ENCODE results near the gene ELP1. TPM values are rescaled to one million over a fixed set of nuclear protein-coding genes. Genes with fewer than 3 reads are reported as not detected.

Gene ELP1
- total RNA-seq, 4 donors from 2014 or later: 9.4 to 24.3 (median 13.5) TPM

DNA sequence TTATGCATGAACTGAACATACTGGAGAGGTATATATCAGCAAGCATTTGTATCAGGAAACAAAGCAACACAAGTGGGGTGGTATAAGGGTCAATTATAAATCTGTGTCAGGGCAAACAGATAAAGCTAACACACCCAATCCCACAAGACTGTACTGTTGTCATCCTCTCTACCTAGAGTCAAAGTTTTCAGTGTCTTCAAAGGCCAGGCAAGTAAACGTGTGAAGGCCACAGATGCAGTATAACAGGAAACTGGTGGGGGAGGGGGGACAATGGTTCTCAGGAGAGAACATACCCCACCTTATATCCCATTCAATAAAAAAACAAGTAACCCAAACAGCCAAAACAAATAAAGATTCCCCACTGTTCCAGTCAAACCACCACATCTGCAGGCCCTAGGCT is 22.1 kb downstream of the ELP1 start:
- no peaks in the 10 kb centered on the region for H3K9me3 ChIP-seq
- ATAC-seq (no peak), DNase-seq (no peak)
- H3K4me1 ChIP-seq: no peaks in the 10 kb centered on the region
- H3K27ac ChIP-seq: no peak overlapping the region
- no peak overlapping the region for H3K4me3 ChIP-seq
- H3K36me3 ChIP-seq: peaks cover 4 to 94% of the 10 kb centered on the region in 2 donors
- intact Hi-C loops (cut with DNase I; ENCODE audit: low total_unique reads) (no loop called here), in situ Hi-C loops (cut with MboI; ENCODE audit: low sequenced_read_pairs in 4 of 4) (no loop called here)
- TF ChIP-seq POLR2A (IDR thresholded peaks at IDR 0.05): no peak
- TF ChIP-seq, protein P1, sequence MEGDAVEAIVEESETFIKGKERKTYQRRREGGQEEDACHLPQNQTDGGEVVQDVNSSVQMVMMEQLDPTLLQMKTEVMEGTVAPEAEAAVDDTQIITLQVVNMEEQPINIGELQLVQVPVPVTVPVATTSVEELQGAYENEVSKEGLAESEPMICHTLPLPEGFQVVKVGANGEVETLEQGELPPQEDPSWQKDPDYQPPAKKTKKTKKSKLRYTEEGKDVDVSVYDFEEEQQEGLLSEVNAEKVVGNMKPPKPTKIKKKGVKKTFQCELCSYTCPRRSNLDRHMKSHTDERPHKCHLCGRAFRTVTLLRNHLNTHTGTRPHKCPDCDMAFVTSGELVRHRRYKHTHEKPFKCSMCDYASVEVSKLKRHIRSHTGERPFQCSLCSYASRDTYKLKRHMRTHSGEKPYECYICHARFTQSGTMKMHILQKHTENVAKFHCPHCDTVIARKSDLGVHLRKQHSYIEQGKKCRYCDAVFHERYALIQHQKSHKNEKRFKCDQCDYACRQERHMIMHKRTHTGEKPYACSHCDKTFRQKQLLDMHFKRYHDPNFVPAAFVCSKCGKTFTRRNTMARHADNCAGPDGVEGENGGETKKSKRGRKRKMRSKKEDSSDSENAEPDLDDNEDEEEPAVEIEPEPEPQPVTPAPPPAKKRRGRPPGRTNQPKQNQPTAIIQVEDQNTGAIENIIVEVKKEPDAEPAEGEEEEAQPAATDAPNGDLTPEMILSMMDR (IDR thresholded peaks at IDR 0.05 in 4 of 5, conservative IDR thresholded peaks at IDR 0.05 in 1 of 5): no peak
- H3K27me3 ChIP-seq: no peaks in the 10 kb centered on the region

DNA sequence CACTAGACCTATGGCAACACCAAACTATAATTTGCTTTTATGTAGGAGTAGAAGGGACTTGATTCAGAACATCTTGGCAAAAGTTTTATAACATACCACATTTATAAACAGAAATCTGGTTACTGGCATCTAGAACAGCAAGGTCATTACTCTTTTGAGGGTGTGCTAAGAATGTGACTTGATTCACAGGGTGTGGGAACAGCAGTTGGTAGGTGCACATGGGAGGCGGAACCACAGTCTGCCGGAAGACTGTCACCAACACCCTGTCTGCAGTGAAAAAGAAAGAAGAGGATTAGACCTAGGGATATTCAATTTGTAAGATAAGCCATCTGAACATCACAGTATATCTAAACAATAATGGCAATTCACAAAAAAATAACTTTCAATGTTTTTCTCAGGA is 23.0 kb downstream of the ELP1 start:
- TF ChIP-seq, protein P1 (IDR thresholded peaks at IDR 0.05 in 4 of 5, conservative IDR thresholded peaks at IDR 0.05 in 1 of 5): no peak
- no peak for TF ChIP-seq POLR2A (IDR thresholded peaks at IDR 0.05)
- no peaks in the 10 kb centered on the region for H3K27me3 ChIP-seq
- no peak overlapping the region for H3K4me3 ChIP-seq
- no peak overlapping the region for H3K27ac ChIP-seq
- no peaks in the 10 kb centered on the region for H3K4me1 ChIP-seq
- no peaks in the 10 kb centered on the region for H3K9me3 ChIP-seq
- intact Hi-C loops (cut with DNase I; ENCODE audit: low total_unique reads) (no loop called here), in situ Hi-C loops (cut with MboI; ENCODE audit: low sequenced_read_pairs in 4 of 4) (no loop called here)
- ATAC-seq (no peak), DNase-seq (no peak)
- H3K36me3 ChIP-seq: peaks cover 4 to 94% of the 10 kb centered on the region in 2 donors

DNA sequence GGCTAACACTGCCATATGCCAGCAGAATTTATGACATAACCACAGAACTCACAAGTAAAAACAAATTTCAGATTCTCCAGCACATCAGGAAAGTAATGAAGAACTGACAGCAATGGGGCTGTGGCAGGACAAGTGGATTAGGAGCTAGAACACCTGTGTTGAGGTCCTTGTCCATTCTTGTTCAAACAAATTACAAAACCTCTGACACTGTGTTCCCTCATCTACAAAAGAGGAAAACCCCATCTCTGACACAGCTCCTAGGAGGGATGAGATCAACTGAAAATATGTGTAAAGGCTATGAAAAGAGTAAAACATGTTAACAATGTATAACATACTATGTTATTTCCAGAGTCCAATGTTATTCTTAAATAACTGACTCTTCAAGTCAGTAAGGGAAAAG is 23.5 kb downstream of the ELP1 start:
- intact Hi-C loops (cut with DNase I; ENCODE audit: low total_unique reads): no loop called here
- in situ Hi-C loops (cut with MboI; ENCODE audit: low sequenced_read_pairs in 4 of 4): no loop called here

DNA sequence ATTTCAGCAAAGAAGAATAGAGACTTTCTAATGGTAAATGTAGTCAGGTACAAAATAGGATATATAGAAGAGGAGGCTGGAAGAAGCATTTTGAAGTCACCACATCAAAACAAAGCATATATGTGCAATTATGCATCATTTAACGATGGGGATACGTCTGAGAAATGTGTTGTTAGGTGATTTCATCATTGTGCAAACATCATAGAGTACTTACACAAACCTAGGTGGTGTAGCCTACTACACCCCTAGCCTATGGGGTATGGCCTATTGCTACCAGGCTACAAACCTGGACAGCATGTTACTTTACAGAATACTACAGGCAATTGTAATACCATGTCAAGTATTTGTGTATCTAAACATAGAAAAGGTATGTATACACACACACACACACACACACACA is 28.4 kb downstream of the ELP1 start:
- in situ Hi-C loops (cut with MboI; ENCODE audit: low sequenced_read_pairs in 4 of 4): no loop called here
- peaks cover 4 to 84% of the 10 kb centered on the region in 2 donors for H3K36me3 ChIP-seq
- no peak for ATAC-seq

More for the DNA sequence above, 23.5 kb downstream of the ELP1 start:
- ATAC-seq (no peak), DNase-seq (no peak)
- Histone ChIP-seq H3K27me3 (no peaks in the 10 kb centered on the region), H3K4me1 (no peaks in the 10 kb centered on the region), H3K4me3 (no peak overlapping the region), H3K27ac (no peak overlapping the region), H3K9me3 (no peaks in the 10 kb centered on the region), H3K36me3 (peaks cover 4 to 94% of the 10 kb centered on the region in 2 donors)
- TF ChIP-seq, protein P1 (IDR thresholded peaks at IDR 0.05 in 4 of 5, conservative IDR thresholded peaks at IDR 0.05 in 1 of 5): no peak
- TF ChIP-seq POLR2A (IDR thresholded peaks at IDR 0.05): no peak

More for the DNA sequence above, 28.4 kb downstream of the ELP1 start:
- Histone ChIP-seq H3K27ac (no peak overlapping the region), H3K9me3 (no peaks in the 10 kb centered on the region), H3K4me3 (no peak overlapping the region), H3K4me1 (no peaks in the 10 kb centered on the region), H3K27me3 (no peaks in the 10 kb centered on the region)
- no peak for DNase-seq
- intact Hi-C loops (cut with DNase I; ENCODE audit: low total_unique reads): no loop called here
- TF ChIP-seq POLR2A (IDR thresholded peaks at IDR 0.05): no peak
- TF ChIP-seq, protein P1 (IDR thresholded peaks at IDR 0.05 in 4 of 5, conservative IDR thresholded peaks at IDR 0.05 in 1 of 5): no peak

Measured in gastrocnemius medialis (tissue), 4 donors.